GM18502 (cell line): ENCODE data around the gene SUN1.

Experiments
- ATAC-seq: cut with Tn5 transposase; IDR thresholded peaks from one replicate; pipeline ENCODE4 v1.9.1; 2021; ENCODE audit warnings: mild to moderate bottlenecking; ENCODE audit not compliant: unreplicated experiment, poor library complexity

Gene SUN1

DNA sequence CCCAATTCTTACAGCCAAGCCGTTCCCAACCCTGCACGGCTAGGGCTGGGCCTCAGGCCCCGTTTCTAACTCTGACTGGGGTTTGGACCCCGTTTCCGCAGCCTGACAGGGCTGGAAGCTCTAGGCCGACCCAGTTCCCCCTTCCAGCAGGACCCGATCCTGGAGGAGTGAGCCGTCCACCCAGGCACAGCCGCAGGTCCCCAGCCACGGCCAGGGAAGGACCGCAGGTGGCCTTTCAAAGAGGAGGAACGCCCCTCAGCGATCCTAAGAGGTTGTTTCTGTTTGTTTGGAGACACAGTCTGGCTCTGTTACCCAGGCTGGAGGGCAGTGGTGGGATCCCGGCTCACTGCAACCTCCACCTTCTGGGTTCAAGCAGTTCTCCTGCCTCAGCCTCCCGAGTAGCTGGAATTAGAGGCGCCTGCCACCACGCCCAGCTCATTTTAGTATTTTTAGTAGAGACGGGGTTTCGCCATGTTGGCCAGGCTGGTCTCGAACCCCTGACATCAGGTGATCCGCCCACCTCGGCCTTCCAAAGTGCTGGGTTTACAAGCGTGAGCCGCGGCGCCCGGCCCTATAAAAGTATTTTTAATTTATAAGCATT is 43.3 kb downstream of the SUN1 start:
- ATAC-seq: no peak

GRCh38 chr7:876077-876971 is 44.0 kb downstream of the SUN1 start, which contains the start of gene GET4:
Gene GET4, plus strand, starts transcription at chr7:876554. Its CDS starts 92 bp downstream, at chr7:876646.
- peak; percentile 80 for ATAC-seq

GRCh38 chr7:876972-877311 is 44.7 kb downstream of the SUN1 start:
- peak; percentile 34 for ATAC-seq

GRCh38 chr7:877312-878232 is 45.3 kb downstream of the SUN1 start:
- no peak for ATAC-seq

GRCh38 chr7:879093-879492 is 46.8 kb downstream of the SUN1 start:
- no peak for ATAC-seq

DNA sequence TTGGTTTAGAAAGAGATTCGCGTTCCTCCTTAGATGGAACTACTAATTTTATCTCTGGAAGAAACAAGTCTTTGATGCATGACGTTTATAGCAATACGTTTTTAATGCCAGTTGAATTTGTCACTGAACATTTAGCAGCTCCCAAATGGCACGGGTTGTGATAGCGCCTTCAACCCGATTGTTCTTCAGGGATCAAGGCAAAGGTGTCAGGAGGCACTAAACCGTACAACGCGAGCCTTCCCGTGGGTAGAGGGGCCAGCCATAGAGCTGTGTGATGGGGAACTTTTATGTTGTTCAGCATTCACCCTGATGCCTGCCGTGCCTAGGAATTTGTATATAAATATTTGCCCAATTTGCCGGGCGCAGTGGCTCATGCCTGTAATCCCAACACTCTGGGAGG is 47.4 kb downstream of the SUN1 start:
- ATAC-seq: no peak

GRCh38 chr7:880450-880849 is 48.2 kb downstream of the SUN1 start:
- ATAC-seq: no peak

- no peak for ATAC-seq
Measured at GRCh38 chr7:881441-882234, 49.4 kb downstream of the SUN1 start.

GRCh38 chr7:882336-883035 is 50.2 kb downstream of the SUN1 start:
- no peak for ATAC-seq

DNA sequence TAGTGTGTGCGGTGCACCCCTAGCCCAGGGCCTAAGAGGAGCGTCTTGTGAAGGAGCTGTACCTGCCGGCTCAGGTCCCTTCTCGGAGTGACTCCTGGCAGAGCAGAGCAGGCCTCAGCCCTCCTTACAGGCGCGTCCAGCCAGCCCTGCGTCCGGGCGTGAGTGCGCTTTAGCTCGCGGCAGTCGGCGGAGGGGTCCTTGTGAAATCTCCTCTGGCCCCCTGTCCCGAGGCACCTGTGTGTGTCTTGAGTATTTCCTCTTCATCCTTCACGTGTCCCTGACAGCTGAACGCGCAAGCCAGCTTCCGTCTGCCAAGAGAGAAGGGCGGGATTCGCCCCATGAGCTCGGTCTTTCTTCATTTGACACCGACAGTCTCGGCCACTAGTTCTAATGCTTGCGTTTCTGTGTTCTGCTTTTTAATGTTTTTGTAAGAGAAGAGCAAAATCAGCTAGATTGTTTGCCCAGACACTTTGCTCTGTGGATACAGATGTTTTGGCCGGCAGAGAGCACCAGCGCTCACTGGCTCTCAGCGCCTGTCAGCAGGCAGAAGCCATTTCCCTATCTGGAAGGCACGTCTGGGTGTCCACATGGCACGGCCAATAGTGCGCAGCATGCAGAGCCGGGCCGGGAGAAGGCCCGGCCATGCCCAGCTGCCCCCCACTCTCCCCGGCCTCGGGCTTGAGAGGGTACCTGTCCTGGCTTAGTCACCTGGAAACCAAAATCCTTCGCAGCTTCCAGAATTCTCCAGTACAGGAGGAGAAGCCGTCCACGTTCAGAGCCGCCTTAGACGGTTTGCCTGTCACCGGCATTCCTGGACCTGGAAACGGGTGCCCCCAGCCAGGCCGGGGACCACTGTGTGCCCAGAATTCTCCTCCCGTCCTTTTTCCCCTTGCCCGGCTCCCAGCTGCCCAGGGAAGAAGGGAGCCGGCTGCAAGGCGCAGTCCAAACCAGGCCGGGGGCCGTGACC is 51.1 kb downstream of the SUN1 start:
- no peak for ATAC-seq

- ATAC-seq: no peak
Measured at GRCh38 chr7:884191-885003, 52.1 kb downstream of the SUN1 start.

DNA sequence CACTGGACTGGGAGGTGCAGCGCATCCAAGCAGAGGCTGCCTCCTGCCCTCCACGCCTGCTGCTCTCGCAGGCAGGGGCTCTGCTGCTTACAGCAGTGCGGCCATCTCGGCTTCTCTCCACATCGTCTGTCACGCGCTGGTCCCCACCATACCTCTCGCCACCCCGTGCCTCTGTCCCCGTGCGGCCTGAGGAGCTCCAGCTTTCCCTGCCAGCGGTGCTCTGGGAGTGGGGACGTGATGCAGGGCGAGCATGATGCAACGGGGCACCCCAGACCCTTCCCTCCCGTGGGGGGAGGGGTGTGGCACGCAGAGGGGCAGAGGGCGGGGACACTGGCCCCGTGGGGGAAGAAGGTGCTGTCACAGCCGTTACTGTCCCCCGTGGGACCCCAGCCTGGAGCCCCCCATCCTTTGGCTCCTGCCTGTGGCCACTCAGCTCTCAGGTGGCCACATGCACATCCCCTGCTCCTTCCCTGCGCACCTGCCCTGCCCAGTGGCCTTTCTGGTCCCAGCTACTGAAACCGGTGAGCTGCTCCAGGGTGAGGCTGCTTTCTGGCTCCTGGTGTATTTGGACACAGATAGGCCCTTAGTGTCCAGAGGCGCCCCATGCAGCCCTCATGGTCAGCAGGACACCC is 53.1 kb downstream of the SUN1 start:
- no peak for ATAC-seq

GRCh38 chr7:885893-886625 is 53.8 kb downstream of the SUN1 start:
- no peak for ATAC-seq

DNA sequence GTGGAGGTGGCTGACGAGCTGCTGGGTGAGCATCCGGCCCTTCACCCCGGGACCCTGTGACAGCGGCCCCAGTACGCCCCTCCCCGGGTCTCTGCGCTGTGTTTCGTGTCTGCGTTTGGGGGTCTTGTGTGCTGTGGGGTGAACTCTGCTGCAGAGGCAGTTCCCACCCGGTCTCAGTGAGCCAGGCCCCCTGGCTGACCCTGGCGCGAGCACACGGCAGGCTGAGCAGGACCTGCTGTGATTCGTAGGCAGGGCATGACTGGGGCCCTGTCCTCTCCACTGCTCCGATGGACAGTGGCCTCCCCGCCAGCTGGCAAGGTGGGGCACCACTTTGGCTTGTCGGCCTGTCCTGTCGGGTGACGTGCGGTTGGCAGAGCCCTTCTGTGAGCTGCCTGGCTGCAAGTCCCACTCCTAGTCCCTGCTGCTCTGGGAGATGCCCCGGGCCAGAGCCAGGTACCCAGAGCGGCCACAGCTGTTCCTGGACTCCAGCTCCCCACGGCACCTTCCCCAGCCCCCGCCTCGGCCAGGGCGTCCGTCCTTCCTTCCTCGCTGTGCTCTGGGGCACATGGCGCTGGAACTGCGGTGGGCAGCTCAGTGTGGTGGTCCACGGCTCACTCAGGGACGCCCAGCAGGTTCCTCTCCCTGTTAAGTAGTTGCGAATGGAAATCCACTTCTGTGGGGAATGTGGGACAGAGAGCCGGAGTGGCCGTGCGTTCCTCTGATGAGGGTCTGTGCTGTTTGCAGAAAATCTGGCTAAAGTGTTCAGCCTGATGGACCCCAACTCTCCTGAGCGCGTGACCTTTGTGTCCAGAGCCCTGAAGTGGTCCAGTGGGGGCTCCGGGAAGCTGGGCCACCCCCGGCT is 54.6 kb downstream of the SUN1 start:
- no peak for ATAC-seq

DNA sequence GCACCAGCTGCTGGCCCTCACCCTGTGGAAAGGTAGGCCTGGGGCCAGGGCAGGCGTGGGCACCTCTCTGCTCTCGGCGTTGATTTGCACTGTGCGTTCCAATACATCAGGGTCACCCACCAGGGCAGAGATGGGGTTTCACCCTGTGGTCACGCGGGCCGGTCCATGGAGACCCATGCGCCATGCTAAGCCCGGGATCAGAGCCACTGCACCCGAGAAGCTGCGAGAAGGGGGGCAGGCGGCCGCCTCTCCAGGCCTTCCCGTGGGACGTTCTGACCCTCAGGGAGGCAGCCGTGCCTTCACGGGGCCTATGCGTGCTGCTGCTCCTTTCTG is 55.2 kb downstream of the SUN1 start:
- no peak for ATAC-seq
